NCI-H226 (cell line): ENCODE measurements around the gene CASK.
A peak's percentile ranks its signal among the peaks of the same experiment; 100 is the strongest.
"Not testable (repeated sequence)": the region's sequence is repeated elsewhere in the genome, so short reads cannot be mapped to it uniquely, and the experiment has no call there.

Experiments
- DNase-seq: peaks from one replicate; pipeline ENCODE4 v3.0.0-alpha.2; 2015

CASK gene

GRCh38 chrX:41728125-41728524 lies 195.2 kb downstream of the CASK start:
- DNase-seq: no peak

GRCh38 chrX:41723826-41724225 lies 199.5 kb downstream of the CASK start, which contains the start of gene GPR82:
Gene GPR82, plus strand, starts transcription at chrX:41724181. Its CDS starts 2,846 bp downstream, at chrX:41727027.
- no peak for DNase-seq

GRCh38 chrX:41722816-41723618 lies 200.3 kb downstream of the CASK start:
- no peak for DNase-seq

- no peak for DNase-seq
These were observed 201.1 kb downstream of the CASK start for GRCh38 chrX:41722214-41722613.

DNA sequence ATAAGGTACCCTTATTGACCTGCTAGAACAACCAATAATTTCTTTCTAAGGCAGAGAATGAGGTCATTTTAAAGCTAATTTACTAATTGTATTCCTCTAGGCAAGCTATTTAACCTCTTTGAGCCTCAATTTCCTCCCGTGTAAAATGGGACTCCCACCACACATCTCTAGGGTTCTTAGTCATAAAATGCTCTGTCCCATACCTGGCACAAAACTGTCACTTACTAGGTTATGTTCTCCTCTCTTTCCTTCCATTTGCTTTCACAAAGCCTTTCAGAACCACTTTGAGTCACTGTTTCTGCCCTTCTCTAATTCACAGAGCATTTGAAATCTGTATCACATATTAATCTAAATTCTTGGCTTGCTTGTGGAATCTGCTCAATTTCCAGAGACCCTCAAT lies 201.8 kb downstream of the CASK start:
- no peak for DNase-seq

DNA sequence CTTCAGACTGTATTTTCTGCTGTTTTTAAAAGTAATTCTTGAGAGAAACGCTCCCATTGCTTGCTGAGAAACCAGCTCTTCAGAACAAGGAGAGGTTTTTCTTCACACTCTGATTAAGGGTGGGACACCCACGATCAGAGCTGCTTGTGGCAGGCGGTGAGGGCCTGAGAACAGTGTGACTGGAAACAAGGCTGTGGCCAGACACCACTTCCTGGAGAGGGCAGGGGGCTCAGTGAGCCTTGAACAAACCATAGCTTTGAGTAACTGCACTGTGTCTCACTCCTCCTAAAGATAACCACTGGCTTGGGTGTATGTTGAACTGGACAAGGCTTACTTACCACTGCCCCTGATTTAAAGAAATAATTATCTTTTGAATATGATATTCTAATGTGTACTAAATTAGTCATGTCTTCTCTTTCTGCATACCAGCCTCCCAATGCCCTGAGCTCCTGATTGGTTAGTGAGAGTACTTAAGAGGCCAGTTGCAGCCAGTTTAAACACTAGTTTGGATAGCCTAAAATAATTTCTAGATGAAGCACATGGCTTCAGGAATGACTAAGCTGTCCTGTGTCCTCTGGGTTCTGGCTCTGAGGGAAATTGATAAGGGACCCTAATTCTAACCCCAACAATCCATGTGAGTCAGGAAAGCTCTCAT lies 203.1 kb downstream of the CASK start:
- DNase-seq: no peak

DNA sequence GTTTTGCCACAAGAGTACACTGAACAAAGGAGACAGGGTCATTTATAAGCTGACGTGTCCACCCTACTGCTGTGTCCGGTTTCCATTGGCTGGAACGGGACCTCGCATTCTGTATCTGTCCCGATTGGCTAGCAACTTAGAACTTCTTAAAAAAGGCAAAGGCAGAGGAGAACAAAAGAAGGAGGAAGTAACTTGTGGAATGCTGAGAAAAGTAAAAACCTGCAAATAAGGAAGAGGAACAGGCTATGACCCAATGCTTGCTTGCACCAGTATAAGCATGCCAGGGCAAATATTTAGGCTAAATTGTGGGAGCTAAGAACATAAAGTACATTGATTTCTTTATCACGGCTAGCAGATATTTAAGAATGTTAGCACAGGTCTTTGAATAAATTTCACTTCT lies 203.7 kb downstream of the CASK start:
- DNase-seq: not testable (repeated sequence)

GRCh38 chrX:41718481-41719235 lies 204.7 kb downstream of the CASK start:
- DNase-seq: peak; percentile 74

GRCh38 chrX:41716767-41717473 lies 206.4 kb downstream of the CASK start:
- no peak for DNase-seq

GRCh38 chrX:41716222-41716621 lies 207.1 kb downstream of the CASK start:
- no peak for DNase-seq

GRCh38 chrX:41711021-41711667 lies 212.2 kb downstream of the CASK start:
- DNase-seq: no peak

DNA sequence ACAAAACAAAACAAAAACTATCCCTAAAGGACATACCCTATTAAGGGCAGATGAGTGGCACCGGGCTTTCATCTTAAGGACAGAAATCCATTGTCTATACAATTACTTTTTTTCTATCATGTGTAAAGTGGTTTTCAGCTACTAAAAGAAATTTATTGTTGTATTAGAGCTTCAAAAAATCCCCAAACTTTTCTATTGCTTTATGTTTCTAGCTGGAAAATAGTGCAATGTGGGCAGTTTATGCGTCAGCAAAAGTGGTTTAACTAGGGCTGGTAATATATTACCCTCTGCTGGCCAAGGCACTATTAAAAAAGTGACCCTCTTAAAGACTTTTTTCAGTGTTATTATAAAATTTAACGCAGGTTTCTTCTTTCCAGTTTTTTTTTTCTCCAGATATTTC lies 214.9 kb downstream of the CASK start:
- no peak for DNase-seq

DNA sequence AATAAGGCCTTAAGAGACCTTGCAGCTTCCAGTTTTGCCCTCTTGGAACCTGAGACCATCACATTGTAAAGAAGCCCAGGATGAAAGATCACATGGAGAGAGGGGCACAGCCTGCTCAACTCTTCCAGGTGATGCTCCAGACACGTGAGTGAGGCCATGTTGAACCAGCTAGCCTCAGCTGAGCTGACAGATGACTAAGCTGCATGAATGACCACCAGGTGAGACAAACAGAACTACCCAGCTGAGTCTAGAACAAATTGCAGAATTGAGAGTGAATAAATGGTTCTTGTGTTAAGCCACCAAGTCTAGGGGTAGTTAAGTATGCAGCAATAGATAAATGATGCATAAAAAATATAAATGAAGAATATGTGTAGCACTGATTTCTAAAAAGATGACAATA lies 216.1 kb downstream of the CASK start:
- DNase-seq: no peak

DNA sequence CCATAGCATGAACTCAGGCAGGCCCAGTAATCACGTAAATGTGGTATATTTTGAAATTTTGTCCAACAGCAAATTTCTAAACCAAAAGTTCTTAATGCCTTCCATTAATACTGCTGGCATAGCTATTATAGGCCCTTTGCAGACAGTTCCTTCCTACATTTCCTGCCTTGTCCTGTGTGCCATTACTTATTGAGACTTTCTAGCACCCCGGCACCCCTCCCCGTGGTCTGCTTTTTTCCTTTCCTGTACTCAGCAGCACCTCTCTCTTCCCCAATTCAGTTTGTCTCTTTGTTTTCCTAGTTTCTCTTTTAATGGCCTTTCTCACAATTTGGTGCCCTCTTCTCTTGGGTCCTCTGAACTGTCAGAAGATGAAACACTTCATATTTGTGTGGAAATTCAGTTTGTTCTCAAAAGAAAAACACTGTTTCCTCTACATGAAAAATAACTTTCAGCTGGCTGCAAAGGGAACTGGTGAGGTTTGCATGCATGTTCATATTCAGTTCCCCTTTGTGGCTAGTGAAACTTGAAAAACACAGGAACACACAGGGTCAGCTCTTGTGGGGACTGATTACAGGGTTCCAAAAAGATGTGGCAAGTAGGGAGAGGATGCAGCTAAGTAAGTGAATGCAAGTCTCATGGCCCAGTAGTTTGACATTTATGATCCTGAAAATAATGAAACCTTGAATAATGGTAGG lies 217.5 kb downstream of the CASK start:
- DNase-seq: no peak

DNA sequence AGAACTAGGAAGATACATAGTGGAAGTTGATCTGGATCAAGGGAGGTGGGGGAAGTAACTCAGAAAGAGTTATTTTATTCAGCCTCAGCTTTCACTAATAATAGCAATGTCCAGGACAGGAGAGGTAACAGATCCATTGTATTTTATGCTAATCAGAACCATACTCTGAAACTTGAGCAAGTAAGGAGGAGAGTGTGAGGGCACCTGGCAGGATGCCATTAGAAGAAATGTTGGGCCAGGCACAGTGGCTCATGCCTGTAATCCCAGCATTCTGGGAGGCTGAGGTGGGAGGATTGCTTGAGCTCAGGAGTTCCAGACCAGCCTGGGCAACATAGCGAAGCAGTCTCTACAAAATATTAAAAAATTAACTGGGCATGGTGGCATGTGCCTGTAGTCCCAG lies 218.3 kb downstream of the CASK start:
- no peak for DNase-seq

- DNase-seq: no peak
These were observed 219.8 kb downstream of the CASK start for GRCh38 chrX:41703574-41704029.

- no peak for DNase-seq
These were observed 227.9 kb downstream of the CASK start for GRCh38 chrX:41695426-41695825.

DNA sequence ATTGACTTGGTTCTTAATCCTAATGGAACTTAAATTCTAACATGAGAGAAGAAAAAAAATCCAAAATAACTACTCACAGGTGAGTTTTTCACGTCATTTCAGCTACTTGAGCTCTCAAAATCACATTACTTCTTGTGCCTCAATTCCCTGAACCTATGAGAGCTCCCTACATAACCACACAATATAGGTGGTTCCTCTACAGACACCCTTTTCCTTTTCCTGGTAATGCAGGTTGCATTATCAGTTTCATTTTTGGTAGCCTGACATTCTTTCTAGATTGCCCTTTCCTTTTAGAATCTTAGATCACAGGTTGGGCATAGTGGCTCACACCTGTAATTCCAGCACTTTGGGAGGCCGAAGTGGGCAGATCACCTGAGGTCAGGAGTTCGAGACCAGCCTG lies 230.3 kb downstream of the CASK start:
- DNase-seq: no peak

- DNase-seq: no peak
These were observed 231.1 kb downstream of the CASK start for GRCh38 chrX:41692162-41692749.

GRCh38 chrX:41689711-41690110 lies 233.6 kb downstream of the CASK start:
- DNase-seq: no peak

DNA sequence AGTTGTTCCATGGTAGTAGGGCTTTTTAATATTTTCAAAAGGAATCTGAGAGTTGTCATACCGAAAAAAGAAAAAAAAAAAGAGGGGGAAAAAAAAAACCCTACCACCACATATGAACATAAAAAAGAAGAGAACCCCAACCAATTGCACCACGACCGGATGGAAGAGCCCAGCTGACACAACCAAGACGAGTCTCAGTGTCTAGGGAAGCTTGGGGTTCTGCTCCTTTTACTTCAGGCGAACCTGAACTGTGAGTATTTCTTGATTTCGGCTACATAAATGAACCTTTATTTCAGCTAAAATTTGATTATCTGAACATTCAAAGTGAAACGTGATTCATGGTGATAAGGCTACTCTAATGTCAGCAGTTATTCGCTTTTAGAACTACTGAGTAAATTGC lies 234.5 kb downstream of the CASK start, which contains the start of gene GPR34:
Gene GPR34 (plus strand): TSS at position 139 of the 400 bp plus-strand sequence. CDS start 6,661 bp downstream, outside the sequence.
- no peak for DNase-seq
